Heart left ventricle (tissue), 16 donors: ENCODE results near the gene GRWD1. TPM values are rescaled to one million over a fixed set of nuclear protein-coding genes. Genes with fewer than 3 reads are reported as not detected.

Experiments
- ATAC-seq, 4 donors: fragments of 200-7000 bp; cut with Tn5 transposase; one replicate each; pipeline ENCODE4 v1.9.1; 2020 to 2022; ENCODE audit warnings: moderate library complexity in 4 of 4, mild to moderate bottlenecking in 3 of 4, moderate number of reproducible peaks in 1 of 4
- DNase-seq, 5 donors: peaks; one replicate each; pipeline ENCODE4 v3.0.0-alpha.2; 2020
- H3K27ac ChIP-seq, 12 donors: fragments of 200-600 bp; sonication (generic) in 4 of 12; one replicate each; pipeline versions ENCODE4 v1.5.0 to v1.8.0; 2016 to 2022; ENCODE audit warnings: mild to moderate bottlenecking in 2 of 12
- H3K27me3 ChIP-seq, 9 donors: fragments of 200-600 bp; sonication (generic) in 2 of 9; one replicate each; pipeline versions ENCODE4 v1.5.1 to v1.8.0; 2016 to 2022; ENCODE audit warnings: mild to moderate bottlenecking in 3 of 9
- H3K36me3 ChIP-seq, 9 donors: fragments of 200-600 bp; sonication (generic) in 2 of 9; one replicate each; pipeline versions ENCODE4 v1.5.0 to v1.8.0; 2018 to 2022; ENCODE audit warnings: mild to moderate bottlenecking in 2 of 9
- H3K4me1 ChIP-seq, 12 donors: fragments of 200-600 bp; sonication (generic) in 4 of 12; one replicate each; pipeline versions ENCODE4 v1.5.0 to v1.8.0; 2016 to 2022; ENCODE audit warnings: mild to moderate bottlenecking in 3 of 12
- H3K4me3 ChIP-seq, 12 donors: fragments of 200-600 bp; sonication (generic) in 4 of 12; one replicate each; pipeline versions ENCODE4 v1.5.0 to v1.8.0; 2017 to 2022; ENCODE audit warnings: mild to moderate bottlenecking in 9 of 12, moderate library complexity in 4 of 12
- H3K9me3 ChIP-seq, 12 donors: fragments of 200-600 bp; sonication (generic) in 4 of 12; one replicate each; pipeline versions ENCODE4 v1.5.0 to v1.8.0; 2016 to 2022; ENCODE audit warnings: mild to moderate bottlenecking in 1 of 12
- CTCF ChIP-seq, 12 donors: fragments of 200-600 bp; sonication (generic) in 4 of 12; IDR thresholded peaks; one replicate each; pipeline versions ENCODE4 v1.5.0 to v1.8.0; 2018 to 2022; ENCODE audit warnings: antibody characterized with exemption in 12 of 12, mild to moderate bottlenecking in 5 of 12
- POLR2A ChIP-seq, 2 donors: fragments of 450-650 bp; IDR thresholded peaks; one replicate each; pipeline ENCODE4 v1.6.1; 2017; ENCODE audit warnings: antibody characterized with exemption in 2 of 2, mild to moderate bottlenecking in 2 of 2, moderate library complexity in 2 of 2
- WGBS, 4 donors: extraction: QIAGEN DNeasy Blood & Tissue Kit in 2 of 4; methylation state at CpG; one replicate each; pipeline versions ENCODE4 v1.1.5 to v1.1.7; 2013 to 2018; 5-methylcytosine and 5-hydroxymethylcytosine counted together
- intact Hi-C, 10 donors: fragments of 100-400 bp; cut with DNase I; formaldehyde crosslinking; loops; one replicate each; pipeline versions ENCODE4 v1.11.1 to v1.14.2; 2022
- polyA plus RNA-seq, 2 donors: library from polyadenylated mRNA; stranded (reverse); fragments of 200-250 nt; gene quantifications; one replicate each; pipeline ENCODE4 v1.2.3, GENCODE V29; 2013
- total RNA-seq, 9 donors: library from RNA; depleted of rRNA in 2 of 9; stranded (reverse); fragments of >200 nt in 2 of 9; fragmentation: NEBNext Ultra II Directional in 3 of 9; extraction: Animal tissue kit (Norgen Biotek cat#: 25700) in 3 of 9; gene quantifications; one replicate each; pipeline versions ENCODE4 v1.1.0 to v1.2.4, GENCODE V29; 2016 to 2023
- donor health status: ischemic (EF 13 %, LVEDD 7.1; RV severe dilation, severe dysfunction).
- donor health status: healthy with polysubstance abuse.
- donor health status: DM: no; HTN: yes; CAD: no.
- donor health status: DM: no; HTN: no; CAD: no.
- donor health status: ischemic (EF 25% LVEDD 6.9; RV normal size, moderate dysfunction).
- donor health status: ischemic (EF 25% LVEDD 5.7; RV mildly dilated, moderate dysfunction).
- donor health status: healthy.
- donor health status: DM: yes; HTN: yes; CAD: no.
- donor health status: ischemic (EF 35%, LVEDD 5.7; RV mildly dilated, moderate dysfunction).
- donor health status: nonischemic (EF 11% LVEDD 7.7; RV severe dilation, severe dysfunction).
- donor health status: DM: yes; HTN: yes; CAD: no.
- donor health status: PGD.
- donor health status: ischemic (EF 29% LVEDD 5.4; RV normal size, mild dysfunction).
- donor health status: nonischemic (EF 23%, LVEDD 6.1; RV moderate dilation, normal function).

The GRWD1 gene
- total and polyA plus RNA-seq, 11 donors, result 5.1 to 35.4 (median 19.0) TPM

GRCh38 chr19:48506138-48506733 is 60.5 kb downstream of the GRWD1 start:
- 87 to 96% (median 93%) methylated on average over 5 of the region's 5 CpGs for WGBS, 4 donors
- DNase-seq, result no peak
- no peak overlapping the region for H3K4me3 ChIP-seq
- H3K4me1 ChIP-seq, result peaks cover 0 to 14% (median 3%) of the 10 kb centered on the region in 12 donors
- H3K9me3 ChIP-seq, result no peaks in the 10 kb centered on the region
- no peak overlapping the region for H3K27ac ChIP-seq
- intact Hi-C loops, result loop anchor here in 6 of 10 donors (5.0 kb wide), 3 partner anchors 66 to 81 kb away; no protein-coding TSS in a partner anchor
- TF ChIP-seq POLR2A (IDR thresholded peaks at IDR 0.05), result no peak
- peak; percentile 9 to 47 (median 33) for TF ChIP-seq CTCF (IDR thresholded peaks at IDR 0.05)
- H3K27me3 ChIP-seq, result peaks cover 4 to 34% (median 15%) of the 10 kb centered on the region in 9 donors
- peak in 1 of 4 donors; percentile 17 for ATAC-seq
- no peaks in the 10 kb centered on the region for H3K36me3 ChIP-seq

Other genes with a start within 250 kb of the GRWD1 start
- gene CARD8, start 190.1 kb upstream of the GRWD1 start, total RNA-seq, result 10 to 100 TPM; 18.3 to 49.0 (median 28.8) TPM
- 10 to 100 TPM; 22.6 to 23.1 TPM for gene CARD8, start 190.1 kb upstream of the GRWD1 start, polyA plus RNA-seq
- gene ZNF114, start 175.9 kb upstream of the GRWD1 start, total RNA-seq, result 1 to 10 TPM in 1 of 9 donors, under 1 TPM in 6, not detected in 2; 0.16 to 1.5 (median 0.32) TPM
- gene ZNF114, start 175.9 kb upstream of the GRWD1 start, polyA plus RNA-seq, result 1 to 10 TPM in 1 of 2 donors, under 1 TPM in 1; 0.19 to 1.0 TPM
- 100 to 1,000 TPM in 1 of 9 donors, 10 to 100 TPM in 8; 17.7 to 105 (median 57.8) TPM for gene EMP3, start 120.4 kb upstream of the GRWD1 start, total RNA-seq
- 10 to 100 TPM; 60.5 to 91.9 TPM for gene EMP3, start 120.4 kb upstream of the GRWD1 start, polyA plus RNA-seq
- 10 to 100 TPM; 28.3 to 96.1 (median 66.2) TPM for gene TMEM143, start 82.0 kb upstream of the GRWD1 start, total RNA-seq
- gene TMEM143, start 82.0 kb upstream of the GRWD1 start, polyA plus RNA-seq, result 10 to 100 TPM; 12.9 to 41.0 TPM
- gene SYNGR4, start 81.6 kb upstream of the GRWD1 start, total RNA-seq, result not detected
- not detected for gene SYNGR4, start 81.6 kb upstream of the GRWD1 start, polyA plus RNA-seq
- gene KDELR1, start 54.4 kb upstream of the GRWD1 start, total RNA-seq, result 100 to 1,000 TPM in 1 of 9 donors, 10 to 100 TPM in 8; 64.5 to 109 (median 79.1) TPM
- gene KDELR1, start 54.4 kb upstream of the GRWD1 start, polyA plus RNA-seq, result 100 to 1,000 TPM in 1 of 2 donors, 10 to 100 TPM in 1; 60.0 to 113 TPM
- 1 to 10 TPM in 1 of 9 donors, under 1 TPM in 8; 0.14 to 1.6 (median 0.19) TPM for gene GRIN2D, start 52.3 kb upstream of the GRWD1 start, total RNA-seq
- gene GRIN2D, start 52.3 kb upstream of the GRWD1 start, polyA plus RNA-seq, result under 1 TPM; 0.15 to 0.25 TPM
- gene KCNJ14, start 9.6 kb downstream of the GRWD1 start, total RNA-seq, result 1 to 10 TPM in 1 of 9 donors, under 1 TPM in 8; 0.20 to 2.0 (median 0.40) TPM
- under 1 TPM; 0.23 to 0.83 TPM for gene KCNJ14, start 9.6 kb downstream of the GRWD1 start, polyA plus RNA-seq
- 10 to 100 TPM; 12.3 to 47.3 (median 31.0) TPM for gene CYTH2, start 23.4 kb downstream of the GRWD1 start, total RNA-seq
- 10 to 100 TPM; 21.0 to 55.3 TPM for gene CYTH2, start 23.4 kb downstream of the GRWD1 start, polyA plus RNA-seq
- 1 to 10 TPM in 6 of 9 donors, under 1 TPM in 3; 0.50 to 1.9 (median 1.4) TPM for gene LMTK3, start 65.9 kb downstream of the GRWD1 start, total RNA-seq
- gene LMTK3, start 65.9 kb downstream of the GRWD1 start, polyA plus RNA-seq, result under 1 TPM; 0.19 to 0.99 TPM
- gene SULT2B1, start 106.2 kb downstream of the GRWD1 start, total RNA-seq, result under 1 TPM in 1 of 9 donors, not detected in 8; 0.45 TPM
- under 1 TPM in 1 of 2 donors, not detected in 1; 0.19 TPM for gene SULT2B1, start 106.2 kb downstream of the GRWD1 start, polyA plus RNA-seq
- gene SPACA4, start 160.8 kb downstream of the GRWD1 start, total RNA-seq, result not detected
- gene SPACA4, start 160.8 kb downstream of the GRWD1 start, polyA plus RNA-seq, result not detected
- gene FAM83E, start 169.1 kb downstream of the GRWD1 start, total RNA-seq, result not detected
- under 1 TPM in 1 of 2 donors, not detected in 1; 0.14 TPM for gene FAM83E, start 169.1 kb downstream of the GRWD1 start, polyA plus RNA-seq
- gene RPL18, start 173.2 kb downstream of the GRWD1 start, total RNA-seq, result 100 to 1,000 TPM; 470 to 877 (median 692) TPM
- 1,000 to 10,000 TPM; 1,040 to 1,773 TPM for gene RPL18, start 173.2 kb downstream of the GRWD1 start, polyA plus RNA-seq
- 10 to 100 TPM in 2 of 9 donors, 1 to 10 TPM in 7; 5.6 to 13.1 (median 8.6) TPM for gene SPHK2, start 173.5 kb downstream of the GRWD1 start, total RNA-seq
- 10 to 100 TPM; 10.3 to 11.0 TPM for gene SPHK2, start 173.5 kb downstream of the GRWD1 start, polyA plus RNA-seq
- gene DBP, start 191.4 kb downstream of the GRWD1 start, total RNA-seq, result 10 to 100 TPM in 5 of 9 donors, 1 to 10 TPM in 4; 1.4 to 34.2 (median 12.5) TPM
- gene DBP, start 191.4 kb downstream of the GRWD1 start, polyA plus RNA-seq, result 10 to 100 TPM in 1 of 2 donors, 1 to 10 TPM in 1; 3.9 to 11.6 TPM
- 10 to 100 TPM in 1 of 9 donors, 1 to 10 TPM in 8; 2.2 to 14.6 (median 5.8) TPM for gene CA11, start 200.2 kb downstream of the GRWD1 start, total RNA-seq
- 10 to 100 TPM in 1 of 2 donors, 1 to 10 TPM in 1; 3.4 to 14.8 TPM for gene CA11, start 200.2 kb downstream of the GRWD1 start, polyA plus RNA-seq
- under 1 TPM in 3 of 9 donors, not detected in 6; 0.12 to 0.42 (median 0.20) TPM for gene NTN5, start 227.0 kb downstream of the GRWD1 start, total RNA-seq
- under 1 TPM in 1 of 2 donors, not detected in 1; 0.11 TPM for gene NTN5, start 227.0 kb downstream of the GRWD1 start, polyA plus RNA-seq
- under 1 TPM in 1 of 9 donors, not detected in 8; 0.14 TPM for gene FUT2, start 250.0 kb downstream of the GRWD1 start, total RNA-seq
- gene FUT2, start 250.0 kb downstream of the GRWD1 start, polyA plus RNA-seq, result under 1 TPM in 1 of 2 donors, not detected in 1; 0.19 TPM